NCI-H82 treated with DMSO at 0.1 percent for 48 hours (cell line): ENCODE results near the gene CZIB.
"Not testable (repeated sequence)": the region's sequence is repeated elsewhere in the genome, so short reads cannot be mapped to it uniquely, and the experiment has no call there.

Experiments used
- DNase-seq: peaks from one replicate; lab custom pipeline; 2025; ENCODE audit not compliant: unreplicated experiment; lab: John Stamatoyannopoulos, UW

Gene CZIB

GRCh38 chr1:53238197-53239155 lies 18.0 kb upstream of the CZIB start, which contains the start of gene MAGOH:
Gene MAGOH, minus strand, starts transcription at chr1:53238518. Its CDS starts 70 bp downstream, at chr1:53238448.
- DNase-seq = peak; percentile 85

DNA sequence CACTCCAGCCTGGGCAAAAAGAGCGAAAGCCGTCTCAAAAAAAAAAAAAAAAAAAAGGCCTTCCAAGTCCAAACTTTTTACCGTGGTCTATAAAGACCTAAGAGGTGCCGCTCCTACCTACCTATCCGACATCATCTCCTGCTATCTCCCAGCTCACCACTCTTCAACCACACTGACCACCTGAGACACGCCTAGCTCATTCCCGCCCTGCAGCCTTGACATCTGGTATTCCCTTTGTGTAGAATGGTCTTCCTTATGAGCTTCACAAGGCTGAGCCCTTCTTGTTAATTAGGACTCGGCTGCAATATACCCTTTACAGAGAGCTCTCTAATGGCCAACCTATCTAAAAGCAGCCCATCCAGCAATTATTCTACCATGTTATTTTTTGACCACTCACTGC lies 17.2 kb upstream of the CZIB start:
- DNase-seq = no peak

DNA sequence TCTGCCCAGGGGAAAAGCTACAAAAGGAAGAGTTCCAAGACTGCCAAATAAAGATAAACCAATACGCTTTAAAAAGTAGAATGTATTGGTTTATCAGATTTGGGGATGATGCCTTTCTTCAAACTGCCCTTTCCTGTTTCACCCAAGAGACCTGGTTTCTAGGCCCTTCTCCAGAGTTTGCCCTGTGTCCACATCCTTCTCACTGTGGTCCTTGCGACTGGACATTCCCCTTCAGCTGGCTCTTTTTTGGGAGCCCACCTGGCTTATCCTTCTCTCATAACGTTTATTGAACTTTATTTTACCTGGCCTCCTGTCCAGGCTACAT lies 490 bp upstream of the CZIB start:
- DNase-seq = no peak

GRCh38 chr1:53219711-53220110 lies 723 bp downstream of the CZIB start:
- DNase-seq = no peak

DNA sequence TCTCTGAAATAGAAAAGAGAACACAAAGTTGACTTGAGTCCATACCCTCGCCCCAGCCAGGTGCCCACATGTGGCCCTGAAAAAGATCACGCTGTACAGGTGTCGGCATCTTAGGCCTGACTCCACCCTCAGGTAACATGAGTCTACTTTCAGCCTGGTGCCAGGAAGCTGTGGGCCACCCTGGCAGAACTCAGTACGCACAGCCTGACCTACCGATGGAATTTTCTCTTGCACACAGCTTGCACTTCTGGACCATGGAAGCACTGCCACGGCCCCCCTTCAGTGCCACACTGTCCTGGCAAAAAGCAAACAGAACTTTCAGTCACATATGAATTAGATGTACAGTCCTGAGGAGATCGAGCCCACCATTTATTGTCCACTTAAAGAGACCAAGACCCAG lies 2.2 kb downstream of the CZIB start:
- DNase-seq = no peak

DNA sequence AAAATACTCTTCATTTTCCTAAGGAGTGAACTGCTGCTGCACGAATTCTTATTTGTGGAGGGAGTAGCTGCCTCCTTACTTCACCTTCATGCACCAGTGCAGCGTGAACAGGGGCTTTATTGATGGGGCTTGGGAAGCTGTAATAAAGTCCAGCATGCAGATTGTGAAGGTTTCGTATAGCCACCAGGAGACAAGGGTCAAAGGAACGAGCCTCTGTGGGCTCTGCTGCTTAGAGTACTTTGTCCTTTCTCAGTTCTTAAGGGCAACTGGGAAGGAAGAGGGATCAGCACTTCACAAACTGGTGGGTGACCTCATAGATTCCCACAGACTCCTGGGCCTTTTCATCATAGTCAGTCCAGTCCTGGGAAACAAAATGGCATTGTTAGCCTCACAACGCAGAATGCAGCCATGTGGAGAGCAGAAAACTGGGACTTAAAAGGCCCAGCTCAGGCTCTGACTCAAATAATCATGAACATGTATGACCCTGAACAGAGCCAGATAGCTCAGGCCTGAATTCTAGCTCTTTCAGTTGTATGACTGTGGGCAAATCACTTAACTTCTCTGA lies 6.0 kb downstream of the CZIB start:
- no peak for DNase-seq

GRCh38 chr1:53210954-53211353 lies 9.5 kb downstream of the CZIB start:
- no peak for DNase-seq

DNA sequence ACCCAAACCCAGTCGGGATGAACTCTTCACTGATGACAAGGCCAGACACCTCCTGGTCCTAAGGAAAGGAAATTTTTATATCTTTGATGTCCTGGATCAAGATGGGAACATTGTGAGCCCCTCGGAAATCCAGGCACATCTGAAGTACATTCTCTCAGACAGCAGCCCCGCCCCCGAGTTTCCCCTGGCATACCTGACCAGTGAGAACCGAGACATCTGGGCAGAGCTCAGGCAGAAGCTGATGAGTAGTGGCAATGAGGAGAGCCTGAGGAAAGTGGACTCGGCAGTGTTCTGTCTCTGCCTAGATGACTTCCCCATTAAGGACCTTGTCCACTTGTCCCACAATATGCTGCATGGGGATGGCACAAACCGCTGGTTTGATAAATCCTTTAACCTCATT lies 10.1 kb downstream of the CZIB start:
- DNase-seq = no peak

DNA sequence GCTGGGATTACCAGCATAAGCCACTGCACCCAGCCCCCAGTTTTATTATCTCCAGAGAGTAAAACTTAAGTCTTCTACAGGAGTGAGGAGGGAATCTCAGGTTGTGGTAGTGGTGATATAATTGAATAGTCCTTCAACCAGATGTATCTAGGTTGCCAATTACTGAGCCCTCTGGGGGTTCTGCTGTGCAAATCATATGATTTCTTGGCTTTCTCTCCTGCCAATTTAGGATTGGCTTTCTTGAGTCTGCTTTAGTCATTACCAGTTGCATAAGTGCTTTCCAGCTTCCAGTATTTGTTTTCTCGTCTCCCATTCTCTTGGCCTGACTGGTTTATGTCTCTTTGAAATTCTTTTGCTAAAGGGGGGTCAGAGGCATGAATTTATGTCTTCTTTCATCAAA lies 12.7 kb downstream of the CZIB start:
- no peak for DNase-seq

- no peak for DNase-seq
Measured at GRCh38 chr1:53206735-53207379, 13.6 kb downstream of the CZIB start.

GRCh38 chr1:53206083-53206685 lies 14.2 kb downstream of the CZIB start:
- not testable (repeated sequence) for DNase-seq

GRCh38 chr1:53205496-53205895 lies 14.9 kb downstream of the CZIB start:
- DNase-seq = not testable (repeated sequence)

GRCh38 chr1:53203466-53203865 lies 17.0 kb downstream of the CZIB start:
- DNase-seq = no peak

- DNase-seq = no peak
Measured at GRCh38 chr1:53198241-53198651, 22.2 kb downstream of the CZIB start.

- peak; percentile 39 for DNase-seq
Measured at GRCh38 chr1:53197291-53198200, 22.9 kb downstream of the CZIB start.

DNA sequence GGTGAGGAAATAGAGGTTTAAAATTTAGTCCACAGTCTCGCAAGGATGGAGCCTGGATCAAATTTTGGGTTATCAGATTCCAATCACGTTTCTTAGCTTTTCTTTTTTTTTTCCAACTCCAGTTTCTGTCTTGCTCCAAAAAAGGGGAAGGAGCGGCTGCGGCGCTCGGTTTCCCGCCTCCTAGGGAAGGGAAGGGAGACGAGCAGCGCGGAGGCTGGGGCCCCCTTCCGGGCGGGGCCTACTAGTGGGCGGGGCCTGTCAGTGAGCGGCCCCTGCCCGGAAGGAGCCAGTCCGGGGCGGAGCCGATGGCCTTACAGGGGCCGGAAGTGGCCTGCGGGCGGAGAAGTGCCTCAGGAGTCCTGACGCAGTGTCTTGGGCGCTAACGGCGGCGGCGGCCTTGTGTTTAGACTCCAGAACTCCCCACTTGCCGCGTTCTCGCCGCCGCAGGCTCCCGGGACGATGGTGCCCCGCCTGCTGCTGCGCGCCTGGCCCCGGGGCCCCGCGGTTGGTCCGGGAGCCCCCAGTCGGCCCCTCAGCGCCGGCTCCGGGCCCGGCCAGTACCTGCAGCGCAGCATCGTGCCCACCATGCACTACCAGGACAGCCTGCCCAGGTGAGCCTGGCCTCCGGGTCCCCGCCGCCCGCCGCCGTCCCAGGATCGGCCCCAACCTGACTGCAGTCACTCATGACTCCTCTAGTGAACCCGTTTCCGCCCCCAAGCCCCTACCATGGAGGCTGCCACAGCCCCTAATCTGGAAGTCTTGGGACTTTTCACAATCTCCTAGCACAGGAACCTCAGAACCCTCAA lies 23.7 kb downstream of the CZIB start, which contains the start of gene CPT2:
CPT2 (plus strand) TSS at position 340 of the 806 bp plus-strand sequence; CDS start at position 460, 120 bp downstream.
- peak; percentile 86 for DNase-seq

DNA sequence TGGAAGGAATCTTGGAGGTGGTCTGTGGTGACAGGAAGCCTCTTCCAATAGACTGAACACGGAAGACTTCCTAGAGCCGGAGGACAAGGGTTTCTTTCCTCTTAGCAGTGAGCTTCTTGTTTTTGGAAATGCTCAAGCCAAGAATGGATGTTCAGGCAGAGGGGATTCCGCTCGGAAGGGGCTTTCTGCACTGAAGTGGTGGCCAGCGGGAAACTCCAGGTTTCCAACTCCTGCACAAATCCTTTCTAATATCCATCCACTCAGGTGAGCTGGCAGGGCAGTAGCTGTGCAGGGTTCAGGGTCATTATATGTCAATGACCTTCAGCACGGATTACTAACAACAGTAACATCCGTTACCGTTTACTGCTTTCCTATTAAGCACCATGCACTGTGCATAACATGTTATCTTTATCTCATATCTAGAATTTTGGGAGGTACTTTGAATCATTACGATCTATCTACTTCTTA lies 24.4 kb downstream of the CZIB start:
- no peak for DNase-seq

GRCh38 chr1:53195246-53196016 lies 25.0 kb downstream of the CZIB start:
- DNase-seq = no peak

- DNase-seq = no peak
Measured at GRCh38 chr1:53190210-53190611, 30.2 kb downstream of the CZIB start.
